Right forelimb (tissue), 1 donor: Measurements from ENCODE around the gene LRTM2.

Experiments
- DNase-seq: peaks from one replicate; pipeline ENCODE4 v3.0.0-alpha.2; 2018

Gene LRTM2

DNA sequence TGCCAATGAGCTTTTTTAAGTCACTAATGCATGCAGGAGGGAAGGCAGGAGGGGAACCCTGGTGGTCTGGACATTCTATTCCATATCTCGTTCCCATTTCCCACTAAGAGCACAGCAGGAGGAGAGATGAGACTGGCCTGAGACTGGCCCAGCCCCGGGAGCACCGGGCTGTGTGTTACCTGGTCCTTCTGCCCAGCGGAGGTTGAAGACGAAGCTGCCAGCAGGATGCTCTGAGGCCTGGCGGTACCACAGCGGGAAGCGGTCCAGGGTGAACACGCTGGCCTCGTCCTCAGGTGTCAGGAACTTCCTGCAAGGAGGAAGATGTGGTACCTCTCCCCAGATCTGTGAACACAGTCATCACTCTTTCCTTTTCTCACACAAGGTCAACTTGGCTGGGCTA is 23.9 kb downstream of the LRTM2 start:
- DNase-seq = no peak

GRCh38 chr12:1844661-1845409 is 24.5 kb downstream of the LRTM2 start:
- peak; percentile 3 for DNase-seq

- peak; percentile 13 for DNase-seq
These were observed 25.1 kb downstream of the LRTM2 start for GRCh38 chr12:1845427-1845826.

GRCh38 chr12:1845886-1846285 is 25.5 kb downstream of the LRTM2 start:
- peak; percentile 3 for DNase-seq

GRCh38 chr12:1846421-1847405 is 26.3 kb downstream of the LRTM2 start:
- no peak for DNase-seq

DNA sequence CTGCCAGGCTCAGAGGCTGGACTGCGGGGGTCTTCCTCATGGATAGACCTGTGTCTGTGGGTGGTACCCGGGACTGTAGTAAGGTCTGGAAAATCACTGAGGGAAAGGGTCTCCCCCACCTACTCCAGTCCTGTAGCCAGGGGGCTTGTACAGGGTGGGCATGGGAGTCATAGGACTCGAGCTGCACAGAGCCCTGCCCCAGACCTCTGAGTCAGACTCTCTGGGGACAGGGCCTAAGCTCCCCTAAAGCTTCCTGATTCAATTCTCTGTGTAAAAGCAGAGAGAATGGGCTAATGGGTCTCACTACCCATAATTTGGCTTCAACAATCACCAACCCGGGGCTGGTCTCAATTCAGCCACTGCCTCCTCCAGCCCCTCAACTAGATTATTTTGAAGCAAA is 27.0 kb downstream of the LRTM2 start:
- DNase-seq = no peak

DNA sequence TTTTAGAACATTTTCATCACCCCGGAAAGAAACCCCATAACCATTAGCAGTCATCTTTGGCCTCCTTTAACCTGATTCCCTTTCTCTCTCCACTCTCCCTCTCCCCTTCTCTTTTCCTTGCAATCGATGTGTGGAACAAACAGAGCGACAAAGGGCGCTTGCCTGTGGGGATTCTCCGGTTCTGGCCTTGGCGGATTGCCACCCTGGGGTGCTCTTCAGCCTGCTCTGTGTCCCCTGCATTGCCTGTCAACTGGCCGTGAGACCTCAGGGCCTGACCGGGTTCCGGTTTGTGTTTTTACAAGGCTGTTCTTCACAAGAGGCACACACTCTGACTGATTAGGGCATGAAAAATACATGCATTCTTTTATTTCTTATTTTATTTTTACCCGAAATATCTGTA is 27.8 kb downstream of the LRTM2 start:
- DNase-seq = no peak

- no peak for DNase-seq
These were observed 28.4 kb downstream of the LRTM2 start for GRCh38 chr12:1848745-1849144.

GRCh38 chr12:1851151-1851701 is 30.9 kb downstream of the LRTM2 start:
- DNase-seq = peak; percentile 11

- DNase-seq = no peak
These were observed 31.7 kb downstream of the LRTM2 start for GRCh38 chr12:1852076-1852475.

DNA sequence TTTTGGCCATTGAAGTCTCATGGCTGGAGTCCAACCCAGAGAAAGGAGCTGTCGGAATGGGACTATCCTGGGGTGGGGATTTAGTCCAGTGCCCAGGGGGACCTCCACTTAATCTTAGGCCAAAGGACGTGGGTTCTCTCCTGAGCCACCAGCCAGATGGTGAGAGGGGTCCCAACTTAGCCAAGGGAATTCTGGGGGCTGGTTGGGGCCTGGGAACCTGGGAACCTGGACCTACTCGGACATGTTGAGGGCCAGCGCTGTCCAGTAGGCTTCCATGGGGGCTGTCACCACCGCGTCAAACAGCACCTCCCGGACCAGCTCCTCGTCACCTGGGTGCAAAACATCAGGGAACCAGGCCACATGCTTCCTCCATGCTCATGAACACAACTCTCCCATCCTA is 33.4 kb downstream of the LRTM2 start:
- DNase-seq = peak; percentile 6

GRCh38 chr12:1855241-1855640 is 34.9 kb downstream of the LRTM2 start:
- peak; percentile 4 for DNase-seq

GRCh38 chr12:1857086-1857485 is 36.7 kb downstream of the LRTM2 start:
- peak; percentile 5 for DNase-seq

DNA sequence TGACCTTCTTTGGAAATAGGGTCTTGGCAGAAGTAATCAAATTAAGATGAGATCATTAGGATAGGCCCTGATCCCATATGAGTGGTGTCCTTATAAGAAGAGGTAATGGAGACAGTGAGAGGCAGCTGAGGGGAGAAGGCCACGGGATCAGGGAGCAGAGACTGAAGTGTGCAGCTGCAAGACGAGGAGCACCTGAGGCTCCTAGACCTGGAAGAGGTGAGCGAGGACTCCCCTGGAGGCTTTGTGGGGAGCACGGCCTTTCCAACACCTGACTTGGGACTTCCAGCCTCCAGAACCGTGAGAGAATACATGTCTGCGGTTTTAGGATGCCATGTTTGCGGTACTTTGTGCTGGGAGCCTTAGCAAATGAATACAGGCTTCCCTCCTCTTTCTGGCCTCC is 37.5 kb downstream of the LRTM2 start:
- DNase-seq = no peak

- no peak for DNase-seq
These were observed 38.1 kb downstream of the LRTM2 start for GRCh38 chr12:1858456-1858855.

GRCh38 chr12:1859643-1860042 is 39.3 kb downstream of the LRTM2 start:
- no peak for DNase-seq

GRCh38 chr12:1862973-1863372 is 42.6 kb downstream of the LRTM2 start:
- no peak for DNase-seq

DNA sequence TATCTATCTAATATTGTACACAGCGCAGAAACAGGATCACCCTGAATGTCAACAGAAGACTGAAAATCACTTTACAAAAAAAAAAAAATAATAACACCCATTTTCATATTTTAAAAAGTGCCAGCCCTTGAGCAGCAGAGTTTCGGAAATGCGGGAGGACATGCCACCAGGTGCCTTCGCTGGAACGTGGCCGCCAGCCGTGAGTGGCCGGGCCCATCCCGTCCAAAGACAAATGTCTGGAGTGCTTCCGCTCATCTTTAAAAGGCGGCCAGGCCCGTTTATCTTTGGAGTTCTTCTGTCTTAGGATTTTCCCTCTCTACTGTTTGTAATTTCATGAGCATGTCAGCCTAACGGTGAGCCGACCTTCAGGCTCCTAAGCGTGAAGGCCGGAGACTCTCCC is 43.5 kb downstream of the LRTM2 start:
- no peak for DNase-seq

DNA sequence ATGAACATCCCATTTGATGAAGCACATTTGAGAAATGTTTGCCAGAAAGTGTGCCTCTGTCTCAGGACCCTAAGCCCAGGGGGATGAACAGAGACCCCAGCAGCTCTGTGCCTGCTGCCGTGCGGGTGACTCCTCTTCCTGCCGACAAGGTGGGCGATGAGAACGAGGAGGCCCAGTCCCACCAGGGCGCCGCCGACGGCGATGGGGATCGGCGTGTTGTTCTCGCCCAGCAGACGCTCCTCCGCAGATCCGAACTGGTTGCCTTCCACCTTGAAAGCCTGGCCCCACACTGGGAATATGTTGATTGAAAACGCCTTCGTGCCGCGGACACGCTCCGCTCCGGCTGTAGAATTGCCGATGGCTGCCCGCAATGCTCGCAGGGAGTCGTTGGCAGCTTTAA is 44.1 kb downstream of the LRTM2 start:
- no peak for DNase-seq

DNA sequence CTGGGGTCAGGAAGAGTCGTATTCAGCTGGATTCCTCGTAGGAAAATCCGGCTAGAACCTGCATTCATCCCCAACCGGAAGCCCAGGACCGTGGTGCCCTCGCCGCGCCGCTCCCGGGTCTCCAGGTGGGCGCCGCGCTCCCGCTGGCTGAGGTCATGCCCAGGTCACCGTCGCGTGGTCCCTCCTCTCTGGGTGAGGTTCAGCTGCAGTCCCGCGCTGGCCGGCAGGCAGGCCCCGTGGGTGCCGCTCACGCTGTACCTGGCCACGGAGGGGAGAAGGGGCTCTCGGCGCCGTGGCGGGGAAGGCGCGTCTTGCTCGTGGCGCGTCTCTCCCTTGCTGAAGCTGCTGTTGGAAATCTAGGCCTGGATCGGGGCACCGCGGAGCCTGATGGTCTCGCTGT is 44.5 kb downstream of the LRTM2 start:
- peak; percentile 9 for DNase-seq

DNA sequence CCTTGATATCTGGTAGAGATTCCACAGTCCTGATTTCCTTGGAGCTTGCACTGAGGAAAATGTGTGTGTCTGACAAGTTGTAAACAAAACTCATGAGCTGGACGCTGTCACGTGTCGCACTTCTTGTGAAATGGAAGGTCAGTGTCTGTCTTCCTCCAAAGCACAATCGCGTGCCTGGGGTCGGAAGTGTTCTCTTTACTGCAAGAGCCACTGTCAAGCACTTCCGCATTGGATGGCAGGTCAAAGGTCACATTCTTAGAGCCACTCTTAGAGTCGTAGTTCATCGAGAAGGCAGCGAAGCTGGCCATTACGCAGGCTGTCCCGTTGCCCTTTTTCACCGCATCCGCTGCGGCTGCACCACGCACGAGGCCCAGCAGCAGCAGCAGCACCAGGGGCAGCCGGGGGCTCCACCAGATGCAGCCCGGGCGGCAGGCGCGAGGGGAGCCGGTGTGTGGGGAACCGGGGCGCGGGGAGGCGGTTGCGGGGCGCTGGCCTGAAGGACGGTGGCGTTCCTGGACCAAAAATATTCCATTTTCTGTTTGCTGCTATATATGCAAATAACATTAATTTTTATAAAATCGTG is 45.0 kb downstream of the LRTM2 start:
- peak; percentile 29 for DNase-seq

GRCh38 chr12:1869145-1869544 is 48.8 kb downstream of the LRTM2 start:
- no peak for DNase-seq

GRCh38 chr12:1870086-1870485 is 49.7 kb downstream of the LRTM2 start:
- DNase-seq = no peak
